Bronchial epithelial cell (primary cell): ENCODE data around the gene TMEM39A. TPM values are rescaled to one million over a fixed set of nuclear protein-coding genes. Genes with fewer than 3 reads are reported as not detected.

Source experiments
- DNase-seq: peaks from one replicate; pipeline ENCODE4 v3.0.0-alpha.2; 2010; ENCODE audit warnings: low read depth
- FAIRE-seq: peaks from 2 replicates; lab custom pipeline; 2011; peaks lifted over from hg19 to GRCh38; lab: Jason Lieb, UNC
- H3K27me3 ChIP-seq: 2 replicates; pipeline ENCODE4 v1.5.1; 2011; ENCODE audit warnings: low read length; ENCODE audit not compliant: control insufficient read depth, insufficient read depth
- H3K36me3 ChIP-seq: 2 replicates; pipeline ENCODE4 v1.5.1; 2011; ENCODE audit warnings: low read length; ENCODE audit not compliant: control insufficient read depth, insufficient read depth
- H3K4me3 ChIP-seq: 2 replicates; pipeline ENCODE4 v1.5.1; 2011; ENCODE audit warnings: mild to moderate bottlenecking, low read depth, low read length, control low read depth
- total RNA-seq: library from RNA; depleted of rRNA; stranded (reverse); fragments of >200 nt; gene quantifications from 2 replicates; pipeline ENCODE4 v1.2.1, GENCODE V29; 2014
- TF ChIP-seq, protein P1 (sequence below): IDR thresholded peaks from 2 replicates; pipeline ENCODE4 v1.5.1; 2011; ENCODE audit warnings: mild to moderate bottlenecking, moderate library complexity, low read length, control low read depth, inconsistent platforms; ENCODE audit not compliant: insufficient read depth, severe bottlenecking

Gene TMEM39A
- total RNA-seq, 1 donor from 2014 or later = 43.7 TPM

DNA sequence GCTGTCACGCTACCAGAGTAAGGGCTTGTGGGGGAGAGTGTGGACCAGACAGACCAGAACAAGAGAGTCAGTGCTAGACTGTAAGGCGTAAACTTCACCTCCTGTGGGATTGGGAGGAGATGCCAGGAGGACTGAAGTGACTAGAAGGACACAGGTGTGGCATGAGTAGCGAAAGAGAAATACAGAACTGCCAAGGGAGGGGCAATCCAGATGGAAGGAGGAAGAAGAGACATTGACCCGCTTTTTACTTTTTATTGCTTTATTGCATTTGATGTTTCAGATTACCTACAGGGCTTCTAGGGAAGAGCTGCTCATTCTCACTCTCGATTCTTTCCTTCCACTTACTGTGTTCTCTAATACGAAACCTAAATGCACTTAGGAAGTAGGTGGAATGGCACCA, 7.5 kb upstream of the TMEM39A start:
- FAIRE-seq = no peak
- DNase-seq = no peak
- Histone ChIP-seq H3K27me3 (no peaks in the 10 kb centered on the region), H3K36me3 (peaks cover 5% of the 10 kb centered on the region), H3K4me3 (no peak overlapping the region)
- TF ChIP-seq, protein P1, sequence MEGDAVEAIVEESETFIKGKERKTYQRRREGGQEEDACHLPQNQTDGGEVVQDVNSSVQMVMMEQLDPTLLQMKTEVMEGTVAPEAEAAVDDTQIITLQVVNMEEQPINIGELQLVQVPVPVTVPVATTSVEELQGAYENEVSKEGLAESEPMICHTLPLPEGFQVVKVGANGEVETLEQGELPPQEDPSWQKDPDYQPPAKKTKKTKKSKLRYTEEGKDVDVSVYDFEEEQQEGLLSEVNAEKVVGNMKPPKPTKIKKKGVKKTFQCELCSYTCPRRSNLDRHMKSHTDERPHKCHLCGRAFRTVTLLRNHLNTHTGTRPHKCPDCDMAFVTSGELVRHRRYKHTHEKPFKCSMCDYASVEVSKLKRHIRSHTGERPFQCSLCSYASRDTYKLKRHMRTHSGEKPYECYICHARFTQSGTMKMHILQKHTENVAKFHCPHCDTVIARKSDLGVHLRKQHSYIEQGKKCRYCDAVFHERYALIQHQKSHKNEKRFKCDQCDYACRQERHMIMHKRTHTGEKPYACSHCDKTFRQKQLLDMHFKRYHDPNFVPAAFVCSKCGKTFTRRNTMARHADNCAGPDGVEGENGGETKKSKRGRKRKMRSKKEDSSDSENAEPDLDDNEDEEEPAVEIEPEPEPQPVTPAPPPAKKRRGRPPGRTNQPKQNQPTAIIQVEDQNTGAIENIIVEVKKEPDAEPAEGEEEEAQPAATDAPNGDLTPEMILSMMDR = no peak

DNA sequence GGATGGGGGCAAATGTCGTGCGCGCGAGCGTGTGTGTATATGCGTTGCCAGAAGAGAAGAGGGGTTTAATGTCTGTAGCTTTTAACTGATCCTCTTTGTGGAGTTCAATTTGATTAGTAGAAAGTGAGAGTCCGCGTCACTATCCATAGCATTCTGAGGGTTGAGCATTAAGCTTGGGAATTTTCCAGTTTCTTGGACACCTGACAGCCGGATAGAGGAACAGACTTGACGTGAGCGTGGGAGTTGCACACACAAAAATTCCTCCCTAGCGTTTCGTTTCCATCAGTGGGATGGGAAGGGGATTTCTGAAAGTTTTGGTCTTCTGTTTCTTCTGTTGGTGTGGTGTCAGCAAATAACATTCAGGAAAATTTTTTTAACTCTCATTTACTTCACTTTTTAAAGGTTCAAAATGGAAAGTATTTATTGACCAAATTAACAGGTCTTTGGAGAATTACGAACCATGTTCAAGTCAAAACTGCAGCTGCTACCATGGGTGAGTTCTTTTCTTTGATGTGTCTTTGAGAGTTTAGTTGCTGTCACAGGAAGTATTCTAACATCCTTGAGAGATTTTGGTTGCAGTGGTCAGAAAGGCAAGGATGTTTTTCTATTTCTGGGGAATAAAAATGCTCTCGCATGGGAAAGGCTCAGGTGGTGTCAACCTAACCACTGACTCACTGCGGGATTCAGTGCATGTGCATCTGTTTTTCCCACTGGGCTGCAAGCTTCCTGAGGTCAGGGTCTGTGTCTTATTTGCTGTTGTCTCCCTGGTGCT, 6.2 kb upstream of the TMEM39A start:
- Histone ChIP-seq H3K27me3 (no peaks in the 10 kb centered on the region), H3K36me3 (peaks cover 5% of the 10 kb centered on the region), H3K4me3 (peak overlapping the region; percentile 80)
- TF ChIP-seq, protein P1 = no peak
- DNase-seq (peak; percentile 26), FAIRE-seq (no peak)

DNA sequence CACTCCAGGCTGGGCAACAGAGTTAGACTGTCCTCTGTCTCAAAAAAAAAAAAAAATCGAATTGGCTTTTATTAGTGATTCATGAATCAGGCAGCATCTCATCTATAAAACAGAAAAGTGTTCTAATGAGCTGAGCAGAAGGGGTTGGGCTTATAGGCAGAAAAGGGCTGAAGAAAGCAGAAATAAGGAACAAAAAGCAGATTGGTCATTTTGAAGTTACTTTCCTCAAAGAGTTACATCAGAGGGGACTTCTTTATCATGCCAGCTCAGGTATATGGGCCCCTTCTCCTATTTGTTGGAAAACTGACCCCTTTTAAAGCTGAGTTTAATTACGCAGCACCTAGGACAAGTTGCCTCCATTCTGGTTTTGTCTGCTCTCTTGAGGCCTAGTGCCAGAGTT, 4.6 kb upstream of the TMEM39A start:
- peaks cover 5% of the 10 kb centered on the region for H3K36me3 ChIP-seq
- FAIRE-seq (no peak), DNase-seq (no peak)
- TF ChIP-seq, protein P1 = no peak
- H3K27me3 ChIP-seq = no peaks in the 10 kb centered on the region
- peak overlapping the region; percentile 80 for H3K4me3 ChIP-seq

DNA sequence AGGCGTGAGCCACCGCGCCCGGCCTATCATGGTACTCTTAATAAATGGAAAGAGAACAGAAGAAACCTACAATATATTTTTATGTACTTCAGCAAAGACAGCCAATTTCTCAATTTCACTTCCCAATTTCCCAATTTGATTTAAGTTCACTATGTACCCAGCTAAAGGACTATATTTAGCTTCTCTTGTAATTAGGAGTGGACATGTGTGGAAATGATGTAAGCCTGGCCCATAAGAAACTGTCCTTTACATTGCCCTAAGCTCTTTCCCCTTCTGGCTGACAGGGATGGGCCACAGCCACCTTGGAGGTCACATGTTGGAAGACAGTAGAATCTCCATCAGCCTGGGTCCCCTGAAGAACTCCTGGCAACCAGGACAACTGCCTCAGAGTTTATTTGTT, 6.2 kb downstream of the TMEM39A start:
- peaks cover 12% of the 10 kb centered on the region for H3K36me3 ChIP-seq

DNA sequence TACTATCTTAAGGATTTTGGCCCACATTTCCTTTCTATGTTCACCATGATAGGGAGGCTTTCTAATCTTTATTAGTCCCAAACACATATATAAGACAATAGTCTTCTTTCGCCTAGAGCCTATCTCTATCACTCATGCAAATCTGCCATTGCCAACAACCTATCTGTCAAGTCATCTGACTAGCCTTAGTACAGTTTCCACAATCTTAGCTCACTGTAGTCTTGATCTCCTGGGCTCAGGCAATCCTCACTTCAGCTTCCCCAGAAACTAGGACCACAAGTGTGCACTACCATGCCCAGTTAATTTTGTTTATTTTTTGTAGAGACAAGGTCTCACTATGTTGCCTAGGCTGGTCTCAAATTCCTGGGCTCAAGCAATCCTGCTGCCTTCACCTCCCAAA, 6.9 kb downstream of the TMEM39A start:
- no peak overlapping the region for H3K4me3 ChIP-seq
- no peak for DNase-seq
- peaks cover 10% of the 10 kb centered on the region for H3K36me3 ChIP-seq
- FAIRE-seq = no peak
- TF ChIP-seq, protein P1 = no peak
- no peaks in the 10 kb centered on the region for H3K27me3 ChIP-seq

More for the DNA sequence above, 6.2 kb downstream of the TMEM39A start:
- no peaks in the 10 kb centered on the region for H3K27me3 ChIP-seq
- no peak overlapping the region for H3K4me3 ChIP-seq
- TF ChIP-seq, protein P1 = no peak
- FAIRE-seq = no peak
- no peak for DNase-seq
